Thoracic aorta (tissue), 2 donors: ENCODE results near the gene LYST. TPM values are rescaled to one million over a fixed set of nuclear protein-coding genes. Genes with fewer than 3 reads are reported as not detected.
"Not testable (repeated sequence)": the region's sequence is repeated elsewhere in the genome, so short reads cannot be mapped to it uniquely, and the experiment has no call there.

ENCODE experiments used
- ATAC-seq: fragments of 150-250 bp; one replicate; pipeline ENCODE4 v1.8.0; 2017; ENCODE audit warnings: low read depth; ENCODE audit not compliant: insufficient number of reproducible peaks, low FRiP score
- DNase-seq: peaks from one replicate; pipeline ENCODE4 v3.0.0-alpha.2; 2020; ENCODE audit warnings: low spot score
- H3K27ac ChIP-seq, 2 donors: fragments of 200-600 bp; sonication (generic); 1 replicate in 1 of 2; 2 replicates in 1 of 2; pipeline ENCODE4 v1.5.1; 2016; ENCODE audit warnings: mild to moderate bottlenecking in 2 of 2, moderate library complexity in 2 of 2
- H3K27me3 ChIP-seq: fragments of 200-600 bp; sonication (generic); replicated peaks from 2 replicates; pipeline ENCODE4 v1.6.0; 2016; ENCODE audit warnings: mild to moderate bottlenecking; ENCODE audit not compliant: insufficient read depth
- H3K36me3 ChIP-seq: fragments of 200-600 bp; sonication (generic); one replicate; pipeline ENCODE4 v1.5.1; 2016
- H3K4me1 ChIP-seq, 2 donors: fragments of 200-600 bp; sonication (generic); 1 replicate in 1 of 2; 2 replicates in 1 of 2; pipeline versions ENCODE4 v1.5.1 to v1.6.0; 2016; ENCODE audit warnings: low read depth in 2 of 2, mild to moderate bottlenecking in 1 of 2; ENCODE audit not compliant: control insufficient read depth in 1 of 2
- H3K4me3 ChIP-seq: fragments of 200-600 bp; sonication (generic); 2 replicates; pipeline ENCODE4 v1.5.1; 2016; ENCODE audit warnings: mild to moderate bottlenecking
- H3K9me3 ChIP-seq: fragments of 200-600 bp; sonication (generic); 2 replicates; pipeline ENCODE4 v1.5.1; 2016
- CTCF ChIP-seq: fragments of 200-600 bp; sonication (generic); IDR thresholded peaks from one replicate; pipeline ENCODE4 v1.5.1; 2019; ENCODE audit warnings: antibody characterized with exemption
- total RNA-seq, 2 donors: library from RNA; depleted of rRNA; stranded (reverse); fragments of >200 nt; gene quantifications; one replicate each; pipeline versions ENCODE4 v1.1.0 to v1.2.3, GENCODE V29; 2016

Gene LYST
- total RNA-seq, 2 donors from 2014 or later, result 32.5 to 32.8 TPM

- Histone ChIP-seq H3K27me3 (no peaks in the 10 kb centered on the region), H3K36me3 (no peaks in the 10 kb centered on the region), H3K4me1 (no peaks in the 10 kb centered on the region), H3K27ac (no peak overlapping the region), H3K4me3 (no peak overlapping the region), H3K9me3 (no peaks in the 10 kb centered on the region)
- TF ChIP-seq CTCF, result no peak
- ATAC-seq (no peak), DNase-seq (no peak)
Measured at GRCh38 chr1:235628316-235629005, 238.2 kb downstream of the LYST start.

GRCh38 chr1:235625831-235626230 is 240.9 kb downstream of the LYST start:
- DNase-seq (no peak), ATAC-seq (no peak)
- H3K27me3 ChIP-seq, result no peaks in the 10 kb centered on the region
- no peaks in the 10 kb centered on the region for H3K4me1 ChIP-seq
- no peak overlapping the region for H3K27ac ChIP-seq
- no peaks in the 10 kb centered on the region for H3K36me3 ChIP-seq
- no peak for TF ChIP-seq CTCF
- no peaks in the 10 kb centered on the region for H3K9me3 ChIP-seq
- no peak overlapping the region for H3K4me3 ChIP-seq

- DNase-seq (no peak), ATAC-seq (no peak)
- Histone ChIP-seq H3K36me3 (no peaks in the 10 kb centered on the region), H3K27me3 (no peaks in the 10 kb centered on the region), H3K9me3 (no peaks in the 10 kb centered on the region), H3K4me3 (no peak overlapping the region), H3K4me1 (no peaks in the 10 kb centered on the region), H3K27ac (no peak overlapping the region)
- no peak for TF ChIP-seq CTCF
Measured at GRCh38 chr1:235625340-235625739, 241.4 kb downstream of the LYST start.

GRCh38 chr1:235624721-235625333 is 241.9 kb downstream of the LYST start:
- no peak for TF ChIP-seq CTCF
- H3K4me3 ChIP-seq, result no peak overlapping the region
- ATAC-seq, result no peak
- H3K27ac ChIP-seq, result no peak overlapping the region
- H3K36me3 ChIP-seq, result no peaks in the 10 kb centered on the region
- H3K27me3 ChIP-seq, result no peaks in the 10 kb centered on the region
- DNase-seq, result no peak
- no peaks in the 10 kb centered on the region for H3K9me3 ChIP-seq
- H3K4me1 ChIP-seq, result no peaks in the 10 kb centered on the region

GRCh38 chr1:235622936-235623779 is 243.5 kb downstream of the LYST start:
- H3K36me3 ChIP-seq, result no peaks in the 10 kb centered on the region
- H3K27ac ChIP-seq, result no peak overlapping the region
- H3K27me3 ChIP-seq, result no peaks in the 10 kb centered on the region
- no peak for TF ChIP-seq CTCF
- no peaks in the 10 kb centered on the region for H3K9me3 ChIP-seq
- H3K4me1 ChIP-seq, result no peaks in the 10 kb centered on the region
- no peak for DNase-seq
- ATAC-seq, result no peak
- H3K4me3 ChIP-seq, result no peak overlapping the region

- not testable (repeated sequence) for H3K27me3 ChIP-seq, H3K4me1 ChIP-seq, DNase-seq, H3K4me3 ChIP-seq, H3K9me3 ChIP-seq, ATAC-seq, H3K27ac ChIP-seq, H3K36me3 ChIP-seq
Measured at GRCh38 chr1:235619149-235619548, 247.6 kb downstream of the LYST start.
